Liver (tissue), 9 donors: ENCODE measurements around the gene C2. TPM values are rescaled to one million over a fixed set of nuclear protein-coding genes. Genes with fewer than 3 reads are reported as not detected.

Experiments
- DNase-seq: peaks from one replicate; pipeline ENCODE4 v3.0.0-alpha.2; 2017; ENCODE audit warnings: low spot score
- H3K27ac ChIP-seq, 2 donors: one replicate each; pipeline ENCODE4 v1.7.0; 2013; ENCODE audit warnings: inconsistent platforms in 2 of 2, low read length in 2 of 2, control low read depth in 1 of 2, low read depth in 1 of 2, mild to moderate bottlenecking in 1 of 2
- H3K27me3 ChIP-seq, 4 donors: one replicate each; pipeline versions ENCODE4 v1.6.1 to v1.7.0; 2013; ENCODE audit warnings: low read length in 3 of 4, inconsistent platforms in 1 of 4, mild to moderate bottlenecking in 1 of 4, moderate library complexity in 1 of 4; ENCODE audit not compliant: control insufficient read depth in 4 of 4, insufficient read depth in 4 of 4
- H3K36me3 ChIP-seq, 4 donors: one replicate each; pipeline versions ENCODE4 v1.6.1 to v1.7.0; 2013; ENCODE audit warnings: low read length in 3 of 4, mild to moderate bottlenecking in 3 of 4, low read depth in 1 of 4, moderate library complexity in 1 of 4; ENCODE audit not compliant: control insufficient read depth in 4 of 4, insufficient read depth in 3 of 4
- H3K4me1 ChIP-seq, 4 donors: one replicate each; pipeline versions ENCODE4 v1.6.1 to v1.7.0; 2013; ENCODE audit warnings: low read length in 3 of 4, mild to moderate bottlenecking in 3 of 4, moderate library complexity in 1 of 4; ENCODE audit not compliant: control insufficient read depth in 4 of 4, insufficient read depth in 4 of 4
- H3K4me3 ChIP-seq, 3 donors: one replicate each; pipeline versions ENCODE4 v1.6.1 to v1.7.0; 2013; ENCODE audit warnings: low read length in 3 of 3, control low read depth in 1 of 3, low read depth in 1 of 3, mild to moderate bottlenecking in 1 of 3
- H3K9ac ChIP-seq, 2 donors: one replicate each; pipeline ENCODE4 v1.7.0; 2013; ENCODE audit warnings: low read length in 2 of 2, mild to moderate bottlenecking in 2 of 2, moderate library complexity in 2 of 2, control low read depth in 1 of 2, low read depth in 1 of 2
- H3K9me3 ChIP-seq, 4 donors: one replicate each; pipeline versions ENCODE4 v1.6.1 to v1.7.0; 2013; ENCODE audit warnings: low read length in 3 of 4; ENCODE audit not compliant: control insufficient read depth in 4 of 4
- EGR1 ChIP-seq, 2 donors: IDR thresholded peaks; 2 replicates each; pipeline ENCODE4 v1.6.1; 2016 to 2018; ENCODE audit warnings: antibody characterized with exemption in 2 of 2, low read depth in 2 of 2
- FOXA1 ChIP-seq: IDR thresholded peaks from 2 replicates; pipeline ENCODE4 v1.6.1; 2016; ENCODE audit warnings: antibody characterized with exemption
- FOXA2 ChIP-seq: IDR thresholded peaks from 2 replicates; pipeline ENCODE4 v1.6.1; 2016; ENCODE audit warnings: antibody characterized with exemption
- GABPA ChIP-seq, 2 donors: IDR thresholded peaks in 1 of 2; conservative IDR thresholded peaks in 1 of 2; 2 replicates each; pipeline ENCODE4 v1.6.1; 2016; ENCODE audit warnings: antibody characterized with exemption in 2 of 2, mild to moderate bottlenecking in 1 of 2, moderate library complexity in 1 of 2
- HNF4A ChIP-seq, 2 donors: conservative IDR thresholded peaks; 2 replicates each; pipeline ENCODE4 v1.6.1; 2016; ENCODE audit warnings: antibody characterized with exemption in 2 of 2, mild to moderate bottlenecking in 2 of 2
- HNF4G ChIP-seq: IDR thresholded peaks from 2 replicates; pipeline ENCODE4 v1.6.1; 2016; ENCODE audit warnings: antibody characterized with exemption
- JUND ChIP-seq, 2 donors: IDR thresholded peaks; 2 replicates each; pipeline ENCODE4 v1.6.1; 2016; ENCODE audit warnings: antibody characterized with exemption in 2 of 2
- NR2F2 ChIP-seq: IDR thresholded peaks from 2 replicates; pipeline ENCODE4 v1.6.1; 2016; ENCODE audit warnings: antibody characterized with exemption
- RAD21 ChIP-seq, 2 donors: IDR thresholded peaks; 2 replicates each; pipeline ENCODE4 v1.6.1; 2016; ENCODE audit warnings: antibody characterized with exemption in 2 of 2, mild to moderate bottlenecking in 2 of 2
- RXRA ChIP-seq, 2 donors: IDR thresholded peaks; 2 replicates each; pipeline ENCODE4 v1.6.1; 2017 to 2018; ENCODE audit warnings: antibody characterized with exemption in 2 of 2, mild to moderate bottlenecking in 1 of 2
- SP1 ChIP-seq: IDR thresholded peaks from 2 replicates; pipeline ENCODE4 v1.6.1; 2018; ENCODE audit warnings: antibody characterized with exemption, mild to moderate bottlenecking
- TAF1 ChIP-seq: conservative IDR thresholded peaks from 2 replicates; pipeline ENCODE4 v1.6.1; 2016; ENCODE audit warnings: antibody characterized with exemption, mild to moderate bottlenecking
- YY1 ChIP-seq: IDR thresholded peaks from 2 replicates; pipeline ENCODE4 v1.6.1; 2016; ENCODE audit warnings: antibody characterized with exemption, mild to moderate bottlenecking
- whole genome bisulfite sequencing: extraction: QIAGEN DNeasy Blood & Tissue Kit; methylation state at CpG from one replicate; pipeline ENCODE4 v1.1.7; 2013; 5-methylcytosine and 5-hydroxymethylcytosine counted together
- polyA plus RNA-seq, 2 donors: library from polyadenylated mRNA; stranded (reverse) in 1 of 2; unstranded in 1 of 2; fragments of 200-250 nt in 1 of 2; fragments of >200 nt in 1 of 2; fragmentation: Nextera tagmentation in 1 of 2; extraction: Ambion mirVana in 1 of 2; gene quantifications; one replicate each; pipeline versions ENCODE4 v1.2.1 to v1.2.3, GENCODE V29; 2013 to 2015
- total RNA-seq, 2 donors: library from RNA; depleted of rRNA; stranded (reverse); fragments of >200 nt; gene quantifications; one replicate each; pipeline ENCODE4 v1.2.3, GENCODE V29; 2014
- TF ChIP-seq, protein P1 (sequence below): IDR thresholded peaks from 2 replicates; pipeline ENCODE4 v1.6.1; 2016; ENCODE audit warnings: antibody characterized with exemption, mild to moderate bottlenecking
- TF ChIP-seq, protein P2 (sequence below): fragments of 150-350 bp; IDR thresholded peaks from 2 replicates; pipeline ENCODE4 v1.5.1; 2017; ENCODE audit warnings: improper control_type of control experiment, low read depth, low read length; ENCODE audit not compliant: missing input control
- TF ChIP-seq, protein P3 (sequence below): IDR thresholded peaks from 2 replicates; pipeline ENCODE4 v1.6.1; 2016; ENCODE audit warnings: antibody characterized with exemption
- TF ChIP-seq, protein P4 (sequence below): IDR thresholded peaks from 2 replicates; pipeline ENCODE4 v1.6.1; 2016; ENCODE audit warnings: antibody characterized with exemption
- TF ChIP-seq, protein P5 (sequence below): IDR thresholded peaks from 2 replicates; pipeline ENCODE4 v1.6.1; 2016; ENCODE audit warnings: antibody characterized with exemption
- donor health status: healthy.
- donor health status: healthy.
- donor health status: healthy.
- donor health status: healthy.
- donor health status: healthy.

The C2 gene
- total and polyA plus RNA-seq, 4 donors, result 212 to 522 (median 397) TPM

DNA sequence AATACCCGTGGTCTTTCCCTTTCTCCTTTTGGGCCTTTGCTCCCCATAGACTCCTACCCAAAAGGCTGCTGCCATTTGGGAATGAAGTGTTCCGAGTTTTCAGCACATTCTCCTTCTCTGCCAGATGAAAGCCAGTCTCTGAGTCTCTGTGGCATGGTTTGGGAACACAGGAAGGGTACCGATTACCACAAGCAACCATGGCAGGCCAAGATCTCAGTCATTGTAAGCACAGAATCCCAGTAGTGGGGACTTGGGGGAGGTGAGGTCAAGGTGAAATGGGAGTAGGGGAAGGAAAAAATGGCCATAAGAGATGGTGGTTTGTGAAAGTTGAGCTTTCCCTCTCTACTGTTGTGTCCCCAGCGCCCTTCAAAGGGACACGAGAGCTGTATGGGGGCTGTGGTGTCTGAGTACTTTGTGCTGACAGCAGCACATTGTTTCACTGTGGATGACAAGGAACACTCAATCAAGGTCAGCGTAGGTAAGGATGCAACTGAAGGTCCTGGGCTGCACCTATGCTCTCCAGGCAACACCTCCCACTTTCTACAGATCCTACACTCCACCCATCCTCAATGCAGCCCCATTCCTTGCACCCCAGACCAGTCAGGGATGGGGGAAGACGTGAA lies 22.5 kb downstream of the C2 start:
- no peak overlapping the region for H3K4me3 ChIP-seq
- 92% methylated on average over 7 of the region's 7 CpGs for WGBS
- H3K9me3 ChIP-seq, result no peaks in the 10 kb centered on the region
- no peaks in the 10 kb centered on the region for H3K27me3 ChIP-seq
- H3K9ac ChIP-seq, result no peak overlapping the region
- H3K4me1 ChIP-seq, result peaks cover 2 to 32% (median 20%) of the 10 kb centered on the region in 4 donors
- no peak for DNase-seq
- TF ChIP-seq TAF1 (no peak), NR2F2 (no peak), FOXA1 (no peak), RAD21 (IDR thresholded peaks at IDR 0.05) (no peak), EGR1 (IDR thresholded peaks at IDR 0.05; ENCODE audit: low read depth in 2 of 2) (no peak), YY1 (no peak), SP1 (no peak), HNF4G (no peak), RXRA (IDR thresholded peaks at IDR 0.05) (no peak), GABPA (IDR thresholded peaks at IDR 0.05 in 1 of 2, conservative IDR thresholded peaks at IDR 0.05 in 1 of 2) (no peak), JUND (IDR thresholded peaks at IDR 0.05) (no peak), FOXA2 (no peak), HNF4A (conservative IDR thresholded peaks at IDR 0.05) (no peak)
- TF ChIP-seq, protein P1, sequence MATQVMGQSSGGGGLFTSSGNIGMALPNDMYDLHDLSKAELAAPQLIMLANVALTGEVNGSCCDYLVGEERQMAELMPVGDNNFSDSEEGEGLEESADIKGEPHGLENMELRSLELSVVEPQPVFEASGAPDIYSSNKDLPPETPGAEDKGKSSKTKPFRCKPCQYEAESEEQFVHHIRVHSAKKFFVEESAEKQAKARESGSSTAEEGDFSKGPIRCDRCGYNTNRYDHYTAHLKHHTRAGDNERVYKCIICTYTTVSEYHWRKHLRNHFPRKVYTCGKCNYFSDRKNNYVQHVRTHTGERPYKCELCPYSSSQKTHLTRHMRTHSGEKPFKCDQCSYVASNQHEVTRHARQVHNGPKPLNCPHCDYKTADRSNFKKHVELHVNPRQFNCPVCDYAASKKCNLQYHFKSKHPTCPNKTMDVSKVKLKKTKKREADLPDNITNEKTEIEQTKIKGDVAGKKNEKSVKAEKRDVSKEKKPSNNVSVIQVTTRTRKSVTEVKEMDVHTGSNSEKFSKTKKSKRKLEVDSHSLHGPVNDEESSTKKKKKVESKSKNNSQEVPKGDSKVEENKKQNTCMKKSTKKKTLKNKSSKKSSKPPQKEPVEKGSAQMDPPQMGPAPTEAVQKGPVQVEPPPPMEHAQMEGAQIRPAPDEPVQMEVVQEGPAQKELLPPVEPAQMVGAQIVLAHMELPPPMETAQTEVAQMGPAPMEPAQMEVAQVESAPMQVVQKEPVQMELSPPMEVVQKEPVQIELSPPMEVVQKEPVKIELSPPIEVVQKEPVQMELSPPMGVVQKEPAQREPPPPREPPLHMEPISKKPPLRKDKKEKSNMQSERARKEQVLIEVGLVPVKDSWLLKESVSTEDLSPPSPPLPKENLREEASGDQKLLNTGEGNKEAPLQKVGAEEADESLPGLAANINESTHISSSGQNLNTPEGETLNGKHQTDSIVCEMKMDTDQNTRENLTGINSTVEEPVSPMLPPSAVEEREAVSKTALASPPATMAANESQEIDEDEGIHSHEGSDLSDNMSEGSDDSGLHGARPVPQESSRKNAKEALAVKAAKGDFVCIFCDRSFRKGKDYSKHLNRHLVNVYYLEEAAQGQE, result no peak
- TF ChIP-seq, protein P2, sequence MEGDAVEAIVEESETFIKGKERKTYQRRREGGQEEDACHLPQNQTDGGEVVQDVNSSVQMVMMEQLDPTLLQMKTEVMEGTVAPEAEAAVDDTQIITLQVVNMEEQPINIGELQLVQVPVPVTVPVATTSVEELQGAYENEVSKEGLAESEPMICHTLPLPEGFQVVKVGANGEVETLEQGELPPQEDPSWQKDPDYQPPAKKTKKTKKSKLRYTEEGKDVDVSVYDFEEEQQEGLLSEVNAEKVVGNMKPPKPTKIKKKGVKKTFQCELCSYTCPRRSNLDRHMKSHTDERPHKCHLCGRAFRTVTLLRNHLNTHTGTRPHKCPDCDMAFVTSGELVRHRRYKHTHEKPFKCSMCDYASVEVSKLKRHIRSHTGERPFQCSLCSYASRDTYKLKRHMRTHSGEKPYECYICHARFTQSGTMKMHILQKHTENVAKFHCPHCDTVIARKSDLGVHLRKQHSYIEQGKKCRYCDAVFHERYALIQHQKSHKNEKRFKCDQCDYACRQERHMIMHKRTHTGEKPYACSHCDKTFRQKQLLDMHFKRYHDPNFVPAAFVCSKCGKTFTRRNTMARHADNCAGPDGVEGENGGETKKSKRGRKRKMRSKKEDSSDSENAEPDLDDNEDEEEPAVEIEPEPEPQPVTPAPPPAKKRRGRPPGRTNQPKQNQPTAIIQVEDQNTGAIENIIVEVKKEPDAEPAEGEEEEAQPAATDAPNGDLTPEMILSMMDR, result no peak
- TF ChIP-seq, protein P3, sequence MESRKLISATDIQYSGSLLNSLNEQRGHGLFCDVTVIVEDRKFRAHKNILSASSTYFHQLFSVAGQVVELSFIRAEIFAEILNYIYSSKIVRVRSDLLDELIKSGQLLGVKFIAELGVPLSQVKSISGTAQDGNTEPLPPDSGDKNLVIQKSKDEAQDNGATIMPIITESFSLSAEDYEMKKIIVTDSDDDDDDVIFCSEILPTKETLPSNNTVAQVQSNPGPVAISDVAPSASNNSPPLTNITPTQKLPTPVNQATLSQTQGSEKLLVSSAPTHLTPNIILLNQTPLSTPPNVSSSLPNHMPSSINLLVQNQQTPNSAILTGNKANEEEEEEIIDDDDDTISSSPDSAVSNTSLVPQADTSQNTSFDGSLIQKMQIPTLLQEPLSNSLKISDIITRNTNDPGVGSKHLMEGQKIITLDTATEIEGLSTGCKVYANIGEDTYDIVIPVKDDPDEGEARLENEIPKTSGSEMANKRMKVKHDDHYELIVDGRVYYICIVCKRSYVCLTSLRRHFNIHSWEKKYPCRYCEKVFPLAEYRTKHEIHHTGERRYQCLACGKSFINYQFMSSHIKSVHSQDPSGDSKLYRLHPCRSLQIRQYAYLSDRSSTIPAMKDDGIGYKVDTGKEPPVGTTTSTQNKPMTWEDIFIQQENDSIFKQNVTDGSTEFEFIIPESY, result no peak
- TF ChIP-seq, protein P4, sequence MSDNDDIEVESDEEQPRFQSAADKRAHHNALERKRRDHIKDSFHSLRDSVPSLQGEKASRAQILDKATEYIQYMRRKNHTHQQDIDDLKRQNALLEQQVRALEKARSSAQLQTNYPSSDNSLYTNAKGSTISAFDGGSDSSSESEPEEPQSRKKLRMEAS, result no peak
- TF ChIP-seq, protein P5, sequence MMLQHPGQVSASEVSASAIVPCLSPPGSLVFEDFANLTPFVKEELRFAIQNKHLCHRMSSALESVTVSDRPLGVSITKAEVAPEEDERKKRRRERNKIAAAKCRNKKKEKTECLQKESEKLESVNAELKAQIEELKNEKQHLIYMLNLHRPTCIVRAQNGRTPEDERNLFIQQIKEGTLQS, result no peak
- peak overlapping the region; percentile 8 to 41 for H3K27ac ChIP-seq
- H3K36me3 ChIP-seq, result peaks cover 8 to 62% (median 45%) of the 10 kb centered on the region in 4 donors
